GM21576 (cell line): ENCODE measurements around the gene USF2.

ENCODE experiments used
- ATAC-seq: cut with Tn5 transposase; IDR thresholded peaks from one replicate; pipeline ENCODE4 v1.9.1; 2021; ENCODE audit warnings: mild to moderate bottlenecking, moderate library complexity; ENCODE audit not compliant: unreplicated experiment

The USF2 gene

GRCh38 chr19:35317464-35318043 lies 48.8 kb downstream of the USF2 start:
- ATAC-seq, result no peak

- ATAC-seq, result no peak
Observed at GRCh38 chr19:35318679-35319448, 50.1 kb downstream of the USF2 start.

- no peak for ATAC-seq
Observed at GRCh38 chr19:35320065-35320713, 51.4 kb downstream of the USF2 start.

GRCh38 chr19:35321291-35321690 lies 52.5 kb downstream of the USF2 start:
- no peak for ATAC-seq

GRCh38 chr19:35322014-35322413 lies 53.3 kb downstream of the USF2 start:
- no peak for ATAC-seq

GRCh38 chr19:35327642-35328041 lies 58.9 kb downstream of the USF2 start:
- ATAC-seq, result no peak

- no peak for ATAC-seq
Observed at GRCh38 chr19:35328851-35329285, 60.1 kb downstream of the USF2 start, which contains the start of gene CD22. Gene CD22, plus strand, starts transcription at chr19:35329187. Its CDS starts 2,854 bp downstream, at chr19:35332041.

GRCh38 chr19:35329323-35329722 lies 60.6 kb downstream of the USF2 start:
- ATAC-seq, result no peak
